ENCODE measurements around the gene COQ8A. TPM values are rescaled to one million over a fixed set of nuclear protein-coding genes. Genes with fewer than 3 reads are reported as not detected.

The COQ8A gene
- total and polyA plus RNA-seq, 4 donors: 15.8 to 20.8 (median 18.2) TPM

GRCh38 chr1:227010645-227011044 lies 70.6 kb downstream of the COQ8A start:
- Histone ChIP-seq H3K4me1 (ENCODE audit: control insufficient read depth, insufficient read depth, low read length) (no peaks in the 10 kb centered on the region), H3K27me3 (ENCODE audit: control insufficient read depth, insufficient read depth, low read length) (no peaks in the 10 kb centered on the region), H3K36me3 (ENCODE audit: control insufficient read depth, insufficient read depth, low read length) (peaks cover 3% of the 10 kb centered on the region), H3K9me3 (ENCODE audit: control insufficient read depth, insufficient read depth, low read length) (no peaks in the 10 kb centered on the region), H3K4me3 (ENCODE audit: low read depth, low read length) (no peak overlapping the region), H3K27ac (ENCODE audit: low read depth, low read length) (no peak overlapping the region)
- WGBS (ENCODE audit: insufficient coverage): 94% methylated on average over 2 of the region's 5 CpGs
- no peak for DNase-seq (ENCODE audit: low read depth in 4 of 6, low spot score in 6 of 6)

GRCh38 chr1:227016990-227017389 lies 76.9 kb downstream of the COQ8A start:
- Histone ChIP-seq H3K4me3 (ENCODE audit: low read depth, low read length) (no peak overlapping the region), H3K4me1 (ENCODE audit: control insufficient read depth, insufficient read depth, low read length) (no peaks in the 10 kb centered on the region), H3K36me3 (ENCODE audit: control insufficient read depth, insufficient read depth, low read length) (peaks cover 8% of the 10 kb centered on the region), H3K27ac (ENCODE audit: low read depth, low read length) (no peak overlapping the region), H3K27me3 (ENCODE audit: control insufficient read depth, insufficient read depth, low read length) (no peaks in the 10 kb centered on the region), H3K9me3 (ENCODE audit: control insufficient read depth, insufficient read depth, low read length) (no peaks in the 10 kb centered on the region)
- no peak for DNase-seq (ENCODE audit: low read depth in 4 of 6, low spot score in 6 of 6)
- WGBS (ENCODE audit: insufficient coverage): no CpG with 5 or more reads among the region's 3 CpGs

GRCh38 chr1:227032396-227032795 lies 92.3 kb downstream of the COQ8A start:
- WGBS (ENCODE audit: insufficient coverage): 38% methylated on average over 1 of the region's 3 CpGs
- no peak for DNase-seq (ENCODE audit: low read depth in 4 of 6, low spot score in 6 of 6)

GRCh38 chr1:227033880-227034279 lies 93.8 kb downstream of the COQ8A start:
- 100% methylated on average over 2 of the region's 2 CpGs for WGBS (ENCODE audit: insufficient coverage)
- no peak overlapping the region for H3K4me3 ChIP-seq (ENCODE audit: low read depth, low read length)
- H3K9me3 ChIP-seq (ENCODE audit: control insufficient read depth, insufficient read depth, low read length): no peaks in the 10 kb centered on the region
- no peaks in the 10 kb centered on the region for H3K4me1 ChIP-seq (ENCODE audit: control insufficient read depth, insufficient read depth, low read length)
- no peak overlapping the region for H3K27ac ChIP-seq (ENCODE audit: low read depth, low read length)
- H3K36me3 ChIP-seq (ENCODE audit: control insufficient read depth, insufficient read depth, low read length): peaks cover 4% of the 10 kb centered on the region
- no peaks in the 10 kb centered on the region for H3K27me3 ChIP-seq (ENCODE audit: control insufficient read depth, insufficient read depth, low read length)
- peak in 1 of 6 donors; percentile 1 for DNase-seq (ENCODE audit: low read depth in 4 of 6, low spot score in 6 of 6)

More at GRCh38 chr1:227032396-227032795, 92.3 kb downstream of the COQ8A start:
- Histone ChIP-seq H3K9me3 (ENCODE audit: control insufficient read depth, insufficient read depth, low read length) (no peaks in the 10 kb centered on the region), H3K27me3 (ENCODE audit: control insufficient read depth, insufficient read depth, low read length) (no peaks in the 10 kb centered on the region), H3K36me3 (ENCODE audit: control insufficient read depth, insufficient read depth, low read length) (peaks cover 9% of the 10 kb centered on the region), H3K4me1 (ENCODE audit: control insufficient read depth, insufficient read depth, low read length) (no peaks in the 10 kb centered on the region), H3K4me3 (ENCODE audit: low read depth, low read length) (no peak overlapping the region), H3K27ac (ENCODE audit: low read depth, low read length) (no peak overlapping the region)

GRCh38 chr1:227035316-227035715 lies 95.2 kb downstream of the COQ8A start:
- Histone ChIP-seq H3K36me3 (ENCODE audit: control insufficient read depth, insufficient read depth, low read length) (peaks cover 4% of the 10 kb centered on the region), H3K27ac (ENCODE audit: low read depth, low read length) (no peak overlapping the region), H3K4me3 (ENCODE audit: low read depth, low read length) (no peak overlapping the region), H3K27me3 (ENCODE audit: control insufficient read depth, insufficient read depth, low read length) (no peaks in the 10 kb centered on the region), H3K4me1 (ENCODE audit: control insufficient read depth, insufficient read depth, low read length) (no peaks in the 10 kb centered on the region), H3K9me3 (ENCODE audit: control insufficient read depth, insufficient read depth, low read length) (no peaks in the 10 kb centered on the region)
- WGBS (ENCODE audit: insufficient coverage): no CpG with 5 or more reads among the region's 2 CpGs
- DNase-seq (ENCODE audit: low read depth in 4 of 6, low spot score in 6 of 6): no peak

GRCh38 chr1:227037121-227037520 lies 97.0 kb downstream of the COQ8A start:
- Histone ChIP-seq H3K27ac (ENCODE audit: low read depth, low read length) (no peak overlapping the region), H3K36me3 (ENCODE audit: control insufficient read depth, insufficient read depth, low read length) (peaks cover 4% of the 10 kb centered on the region), H3K9me3 (ENCODE audit: control insufficient read depth, insufficient read depth, low read length) (no peaks in the 10 kb centered on the region), H3K4me1 (ENCODE audit: control insufficient read depth, insufficient read depth, low read length) (no peaks in the 10 kb centered on the region), H3K4me3 (ENCODE audit: low read depth, low read length) (no peak overlapping the region), H3K27me3 (ENCODE audit: control insufficient read depth, insufficient read depth, low read length) (no peaks in the 10 kb centered on the region)
- WGBS (ENCODE audit: insufficient coverage): 93% methylated on average over 1 of the region's 1 CpG
- DNase-seq (ENCODE audit: low read depth in 4 of 6, low spot score in 6 of 6): no peak

Small RNA genes within 50 kb of the gene (small RNA-seq; reads per million reads assigned to genes)
- not detected for gene AL353689.1 (ENCODE audit: low replicate concordance)

Other genes with a start within 250 kb of the COQ8A start
- gene ITPKB, start 201.0 kb upstream of the COQ8A start, total RNA-seq: 10 to 100 TPM; 16.8 to 22.7 TPM
- 10 to 100 TPM; 28.0 to 31.3 TPM for gene ITPKB, start 201.0 kb upstream of the COQ8A start, polyA plus RNA-seq (ENCODE audit: insufficient read length in 2 of 2)
- 10 to 100 TPM; 24.1 to 33.9 TPM for gene PSEN2, start 69.7 kb upstream of the COQ8A start, total RNA-seq
- 10 to 100 TPM; 26.4 to 29.0 TPM for gene PSEN2, start 69.7 kb upstream of the COQ8A start, polyA plus RNA-seq (ENCODE audit: insufficient read length in 2 of 2)